ENCODE results near the gene MEGF11.
"Not testable (repeated sequence)": the region's sequence is repeated elsewhere in the genome, so short reads cannot be mapped to it uniquely, and the experiment has no call there.

The MEGF11 gene

DNA sequence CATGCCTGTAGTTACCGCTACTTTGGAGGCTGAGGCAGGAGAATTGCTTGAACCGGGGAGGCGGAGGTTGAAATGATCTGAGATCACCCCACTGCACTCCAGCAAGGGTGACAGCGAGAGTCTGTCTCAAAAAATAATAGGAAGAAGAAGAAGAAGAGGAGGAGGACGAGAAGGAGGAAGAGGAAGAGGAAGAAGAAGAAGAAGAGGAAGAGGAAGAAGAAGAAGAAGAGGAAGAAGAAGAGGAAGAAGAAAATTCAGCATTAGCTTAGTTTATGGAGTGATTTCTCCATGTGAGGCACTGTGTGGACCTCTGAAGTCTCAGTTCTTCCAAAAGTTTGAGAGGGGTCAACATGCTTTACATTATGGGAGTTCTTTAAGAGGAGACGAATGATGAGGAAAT, 17.4 kb upstream of the MEGF11 start:
- DNase-seq: no peak

DNA sequence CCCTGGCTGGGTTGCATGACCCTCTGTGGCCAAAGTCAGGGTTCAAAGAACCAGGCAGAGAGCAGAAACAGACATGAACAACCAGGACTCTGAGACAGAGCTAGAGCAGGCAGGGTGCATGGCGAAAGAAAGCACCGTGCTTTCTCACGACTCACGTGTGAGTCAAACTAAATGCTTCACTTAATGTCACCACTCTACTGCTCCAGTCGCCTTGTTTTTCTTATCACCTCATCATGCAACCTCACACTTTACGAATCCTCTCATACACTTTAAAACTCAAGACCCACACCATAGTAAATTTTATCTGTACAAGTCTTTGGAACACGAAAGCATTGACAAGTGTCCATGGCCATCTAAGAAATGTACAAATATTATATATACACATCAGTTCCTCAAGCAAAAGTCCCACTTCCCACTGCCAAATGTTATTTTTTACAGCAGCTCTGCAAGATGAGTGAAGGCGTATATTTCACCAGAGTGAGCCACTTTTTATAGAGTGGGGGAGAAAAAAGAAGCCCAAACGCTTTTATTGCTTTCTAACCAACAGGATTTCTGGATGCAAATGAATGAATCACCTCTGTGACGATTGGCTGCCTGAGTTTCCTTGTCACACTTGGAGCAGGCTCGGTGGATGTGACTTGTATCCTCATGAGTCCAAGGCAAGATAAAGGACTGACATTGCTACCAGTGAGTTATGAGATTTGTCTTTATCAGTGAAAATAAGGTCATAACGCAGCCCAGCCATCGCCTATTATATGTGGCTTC, 16.0 kb upstream of the MEGF11 start:
- no peak for DNase-seq

- no peak for DNase-seq
Observed at GRCh38 chr15:66264859-66265513, 11.4 kb upstream of the MEGF11 start.

DNA sequence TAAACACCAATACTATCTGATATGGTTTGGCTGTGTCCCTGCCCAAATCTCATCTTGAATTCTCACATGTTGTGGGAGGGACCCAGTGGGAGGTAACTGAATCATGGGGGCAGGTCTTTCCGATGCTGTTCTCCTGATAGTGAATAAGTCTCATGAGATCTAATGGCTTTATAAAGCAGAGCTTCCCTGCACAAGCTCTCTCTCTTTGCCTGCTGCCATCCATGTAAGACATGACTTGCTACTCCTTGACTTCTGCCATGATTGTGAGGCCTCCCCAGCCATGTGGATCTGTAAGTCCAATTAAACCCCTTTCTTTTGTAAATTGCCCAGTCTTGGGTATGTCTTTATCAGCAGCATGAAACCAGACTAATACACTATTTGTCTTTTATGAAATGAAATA, 9.3 kb upstream of the MEGF11 start:
- not testable (repeated sequence) for DNase-seq

GRCh38 chr15:66261056-66261455, 7.5 kb upstream of the MEGF11 start:
- DNase-seq: no peak

DNA sequence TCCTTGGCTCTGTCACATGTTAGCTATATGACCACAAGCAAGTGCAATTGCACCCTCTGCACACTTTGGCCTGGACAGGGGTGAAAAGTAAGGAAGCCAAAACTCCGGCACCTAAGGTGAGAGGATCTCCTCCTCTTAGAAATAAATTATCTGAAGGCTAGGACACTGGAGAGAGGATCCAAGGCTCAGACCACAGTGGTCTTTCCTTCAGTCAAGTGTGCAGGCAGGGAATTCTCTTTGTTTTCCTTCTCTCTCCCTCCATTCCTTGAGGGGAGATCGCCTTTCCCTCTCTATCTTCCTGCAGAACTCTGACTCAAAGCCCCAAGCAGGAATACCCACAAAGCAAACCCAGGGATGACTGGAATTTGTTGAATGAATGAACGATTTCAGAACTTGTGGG, 3.1 kb upstream of the MEGF11 start:
- DNase-seq: no peak

- no peak for DNase-seq
Observed at GRCh38 chr15:66254951-66255676, 1.6 kb upstream of the MEGF11 start.

GRCh38 chr15:66254089-66254950, 770 bp upstream of the MEGF11 start:
- DNase-seq: no peak

- no peak for DNase-seq
Observed at GRCh38 chr15:66252685-66253417, 699 bp downstream of the MEGF11 start.

GRCh38 chr15:66251790-66252684, 1.5 kb downstream of the MEGF11 start:
- peak; percentile 39 for DNase-seq

GRCh38 chr15:66251065-66251789, 2.3 kb downstream of the MEGF11 start:
- no peak for DNase-seq

DNA sequence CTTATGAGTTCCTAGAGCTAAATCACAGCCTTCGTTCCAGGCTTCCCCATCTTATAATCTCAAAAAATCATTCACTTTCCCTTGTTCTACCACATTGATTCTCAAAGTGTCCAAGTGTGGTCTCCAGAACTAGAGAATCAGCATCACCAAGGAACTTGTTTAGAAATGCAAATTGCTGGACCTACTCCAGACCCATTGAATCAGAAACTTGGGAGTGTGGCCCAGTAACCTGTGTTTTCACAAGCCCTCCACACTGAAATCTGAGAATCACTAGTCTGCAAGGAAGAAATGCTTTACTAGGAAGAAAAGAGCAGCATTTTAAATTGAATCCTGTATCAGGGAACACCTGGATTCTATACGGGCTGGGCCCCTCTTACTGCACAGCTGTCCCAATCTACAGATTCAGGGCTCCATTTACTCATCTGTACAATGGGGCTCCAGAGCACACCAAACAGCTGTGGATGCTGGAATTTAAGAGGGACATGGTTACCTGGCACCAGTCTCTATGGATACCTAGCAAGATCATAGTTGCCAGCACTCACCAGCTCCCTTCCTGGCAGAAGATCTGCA, 3.9 kb downstream of the MEGF11 start:
- DNase-seq: no peak

DNA sequence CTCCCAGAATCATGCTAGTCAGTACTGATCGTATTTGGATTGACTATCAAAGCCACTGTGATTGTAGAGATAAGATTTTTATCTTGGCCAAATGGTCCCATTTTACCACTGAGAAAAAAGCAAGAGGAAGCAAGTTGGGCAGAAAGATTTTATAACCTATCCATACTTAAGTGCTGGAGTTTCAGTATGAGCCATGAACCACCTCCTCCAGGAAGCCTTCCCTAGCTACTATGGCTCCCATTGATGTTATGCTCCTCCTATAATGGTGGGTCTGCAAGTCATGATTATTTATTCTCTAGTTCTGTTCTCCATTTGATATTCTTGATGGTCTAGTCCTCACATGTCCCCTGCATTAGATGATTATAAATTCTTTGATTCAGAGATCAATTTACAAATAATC, 6.6 kb downstream of the MEGF11 start:
- DNase-seq: no peak

GRCh38 chr15:66245832-66246231, 7.7 kb downstream of the MEGF11 start:
- not testable (repeated sequence) for DNase-seq

DNA sequence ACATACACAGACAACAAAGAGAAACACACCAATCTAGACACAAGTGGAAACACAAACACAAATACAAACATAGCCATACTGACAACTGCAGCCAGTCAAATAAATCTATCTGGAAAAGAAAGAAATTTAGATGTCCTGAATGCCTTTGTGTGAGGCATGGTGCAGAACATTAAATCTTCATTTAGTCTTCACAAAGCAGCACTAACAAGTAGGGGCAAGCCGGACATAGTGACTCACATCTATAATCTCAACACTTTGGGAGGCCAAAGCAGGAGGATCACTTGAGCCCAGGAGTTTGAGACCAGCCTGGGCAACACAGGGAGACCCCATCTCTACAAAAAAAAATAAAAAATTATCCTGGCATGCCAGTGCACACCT, 11.7 kb downstream of the MEGF11 start:
- DNase-seq: no peak

GRCh38 chr15:66241087-66241907, 12.3 kb downstream of the MEGF11 start:
- DNase-seq: no peak

DNA sequence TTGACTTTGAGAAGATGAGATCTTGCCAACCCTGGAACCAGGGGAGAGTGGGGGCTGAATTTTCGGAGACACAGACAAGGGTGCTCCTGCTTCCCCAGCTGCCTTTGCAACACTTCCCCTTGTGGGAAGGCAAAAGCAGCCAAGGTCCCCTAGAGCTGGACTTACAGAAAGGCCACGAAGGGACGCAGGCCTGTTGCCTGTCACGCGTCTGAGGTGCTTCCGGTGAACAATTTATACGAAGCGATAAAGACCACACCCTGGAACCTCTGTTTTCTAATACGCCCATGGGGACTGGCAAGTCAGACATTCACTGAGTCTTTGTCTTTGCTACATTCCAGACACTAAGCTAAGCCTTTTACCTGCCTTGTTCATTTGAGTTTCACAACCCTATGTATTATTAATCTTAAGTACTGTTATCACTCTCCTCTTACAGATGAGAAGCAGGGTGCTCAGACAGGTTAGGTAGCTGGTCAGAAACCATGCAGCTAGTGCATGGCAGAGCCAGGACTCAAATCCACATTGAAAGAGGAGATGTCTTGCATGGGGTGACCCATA, 13.2 kb downstream of the MEGF11 start:
- DNase-seq: no peak

- DNase-seq: no peak
Observed at GRCh38 chr15:66239514-66239913, 14.0 kb downstream of the MEGF11 start.

GRCh38 chr15:66238318-66238717, 15.2 kb downstream of the MEGF11 start:
- no peak for DNase-seq

All from stimulated activated CD4-positive, alpha-beta T cell treated with anti-CD3 and anti-CD28 coated beads, Interleukin-1b, Interleukin-23, amount 100 ng/mL, for 48 hours (primary cell).